ENCODE results near the gene FAM237B.
"Not testable (repeated sequence)": the region's sequence is repeated elsewhere in the genome, so short reads cannot be mapped to it uniquely, and the experiment has no call there.

The FAM237B gene

GRCh38 chr7:90320801-90321494 lies at the start of gene FAM237B:
FAM237B (minus strand) TSS chr7:90321304; CDS start chr7:90319748, 1,556 bp downstream.
- no peaks in the 10 kb centered on the region for H3K36me3 Mint-ChIP-seq (ENCODE audit: low read depth)
- peak within 1 kb of the TSS; percentile 69 to 73 (median 70) for H3K4me3 Mint-ChIP-seq
- H3K4me1 Mint-ChIP-seq, result peaks cover 5% of the 10 kb centered on the region
- peaks cover 78% of the 10 kb centered on the region for H3K27me3 Mint-ChIP-seq (ENCODE audit: low read depth)
- no peaks in the 10 kb centered on the region for H3K9me3 Mint-ChIP-seq
- no peak within 1 kb of the TSS for H3K27ac Mint-ChIP-seq
- TF ChIP-seq CTCF (IDR thresholded peaks at IDR 0.05; ENCODE audit: unreplicated experiment in 3 of 3), result no peak

GRCh38 chr7:90351987-90352386 lies 30.9 kb upstream of the FAM237B start:
- no peak overlapping the region for H3K4me3 Mint-ChIP-seq
- H3K27ac Mint-ChIP-seq, result no peak overlapping the region
- peaks cover 25% of the 10 kb centered on the region for H3K36me3 Mint-ChIP-seq (ENCODE audit: low read depth)
- TF ChIP-seq CTCF (IDR thresholded peaks at IDR 0.05; ENCODE audit: unreplicated experiment in 3 of 3), result no peak
- H3K4me1 Mint-ChIP-seq, result peaks cover 12% of the 10 kb centered on the region
- H3K27me3 Mint-ChIP-seq (ENCODE audit: low read depth), result no peaks in the 10 kb centered on the region
- peaks cover 2% of the 10 kb centered on the region for H3K9me3 Mint-ChIP-seq

GRCh38 chr7:90350032-90350431 lies 28.9 kb upstream of the FAM237B start:
- H3K27me3 Mint-ChIP-seq (ENCODE audit: low read depth); H3K9me3 Mint-ChIP-seq; H3K36me3 Mint-ChIP-seq (ENCODE audit: low read depth); H3K27ac Mint-ChIP-seq: not testable (repeated sequence)
- Mint-ChIP-seq H3K4me3 (peak overlapping the region in 1 of 3 experiments; percentile 55), H3K4me1 (peaks cover 25% of the 10 kb centered on the region)

- Mint-ChIP-seq H3K4me1 (peaks cover 26% of the 10 kb centered on the region), H3K4me3 (peak overlapping the region in 2 of 3 experiments; percentile 62 to 66), H3K27ac (no peak overlapping the region), H3K9me3 (no peaks in the 10 kb centered on the region), H3K36me3 (ENCODE audit: low read depth) (peaks cover 10% of the 10 kb centered on the region), H3K27me3 (ENCODE audit: low read depth) (no peaks in the 10 kb centered on the region)
- TF ChIP-seq CTCF (IDR thresholded peaks at IDR 0.05; ENCODE audit: unreplicated experiment in 3 of 3), result no peak
Observed at GRCh38 chr7:90349305-90349704, 28.2 kb upstream of the FAM237B start.

- Mint-ChIP-seq H3K9me3 (no peaks in the 10 kb centered on the region), H3K4me3 (peak overlapping the region; percentile 9 to 100 (median 96)), H3K36me3 (ENCODE audit: low read depth) (peaks cover 9% of the 10 kb centered on the region)
Observed at GRCh38 chr7:90347759-90348158, 26.7 kb upstream of the FAM237B start.

More at GRCh38 chr7:90347759-90348158, 26.7 kb upstream of the FAM237B start:
- no peak for TF ChIP-seq CTCF (IDR thresholded peaks at IDR 0.05; ENCODE audit: unreplicated experiment in 3 of 3)
- Mint-ChIP-seq H3K27ac (peak overlapping the region in 1 of 3 experiments; percentile 99), H3K27me3 (ENCODE audit: low read depth) (no peaks in the 10 kb centered on the region), H3K4me1 (peaks cover 26% of the 10 kb centered on the region)

All from nephron (organoid).